Measurements from ENCODE around the gene SLC28A2. TPM values are rescaled to one million over a fixed set of nuclear protein-coding genes. Genes with fewer than 3 reads are reported as not detected.
"Not testable (repeated sequence)": the region's sequence is repeated elsewhere in the genome, so short reads cannot be mapped to it uniquely, and the experiment has no call there.

Gene SLC28A2
- polyA plus RNA-seq, 1 donor (not counting 4 experiments of a cell fraction or from before 2014, with no cell fraction given): not detected

DNA sequence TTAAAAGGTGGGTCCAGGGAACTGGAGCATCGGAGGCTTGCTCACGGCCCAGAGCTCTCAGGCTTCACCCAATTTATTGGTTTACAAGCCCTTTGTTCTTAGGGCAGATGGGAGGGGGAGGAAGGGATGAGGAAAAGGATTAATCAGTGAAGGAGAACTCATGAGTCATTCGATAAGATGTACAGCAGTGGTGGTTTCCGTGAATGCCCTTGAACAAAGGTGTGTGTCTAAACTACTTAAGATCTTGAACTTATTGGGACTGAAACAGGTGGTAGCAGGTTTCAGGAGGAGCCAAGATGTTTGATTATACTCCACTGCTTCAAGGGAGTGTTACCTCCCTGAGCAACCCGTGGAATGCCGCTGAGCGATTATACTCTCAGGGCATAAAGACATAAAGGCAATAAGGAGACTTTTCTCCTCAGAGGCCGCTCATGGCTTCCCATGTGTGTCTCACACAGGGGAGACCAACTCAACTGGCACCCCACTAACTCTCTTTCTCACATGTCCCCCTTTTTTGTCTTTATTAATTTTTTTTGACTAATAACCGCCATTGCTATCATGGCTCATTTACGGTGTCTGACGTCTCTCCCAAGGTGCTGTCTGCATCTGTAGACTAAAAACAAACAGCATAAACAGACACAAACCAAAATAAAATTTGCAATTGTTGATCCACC is 17.3 kb upstream of the SLC28A2 start:
- TF ChIP-seq EZH2 (IDR thresholded peaks at IDR 0.05; ENCODE audit: low read length): no peak
- TF ChIP-seq, protein P1, sequence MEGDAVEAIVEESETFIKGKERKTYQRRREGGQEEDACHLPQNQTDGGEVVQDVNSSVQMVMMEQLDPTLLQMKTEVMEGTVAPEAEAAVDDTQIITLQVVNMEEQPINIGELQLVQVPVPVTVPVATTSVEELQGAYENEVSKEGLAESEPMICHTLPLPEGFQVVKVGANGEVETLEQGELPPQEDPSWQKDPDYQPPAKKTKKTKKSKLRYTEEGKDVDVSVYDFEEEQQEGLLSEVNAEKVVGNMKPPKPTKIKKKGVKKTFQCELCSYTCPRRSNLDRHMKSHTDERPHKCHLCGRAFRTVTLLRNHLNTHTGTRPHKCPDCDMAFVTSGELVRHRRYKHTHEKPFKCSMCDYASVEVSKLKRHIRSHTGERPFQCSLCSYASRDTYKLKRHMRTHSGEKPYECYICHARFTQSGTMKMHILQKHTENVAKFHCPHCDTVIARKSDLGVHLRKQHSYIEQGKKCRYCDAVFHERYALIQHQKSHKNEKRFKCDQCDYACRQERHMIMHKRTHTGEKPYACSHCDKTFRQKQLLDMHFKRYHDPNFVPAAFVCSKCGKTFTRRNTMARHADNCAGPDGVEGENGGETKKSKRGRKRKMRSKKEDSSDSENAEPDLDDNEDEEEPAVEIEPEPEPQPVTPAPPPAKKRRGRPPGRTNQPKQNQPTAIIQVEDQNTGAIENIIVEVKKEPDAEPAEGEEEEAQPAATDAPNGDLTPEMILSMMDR (optimal IDR thresholded peaks at IDR 0.05 in 1 of 3, IDR thresholded peaks at IDR 0.05 in 1 of 3, conservative IDR thresholded peaks at IDR 0.05 in 1 of 3; ENCODE audit: extremely low read depth in 1 of 3, insufficient read depth in 2 of 3, low read length in 3 of 3): no peak
- no peaks in the 10 kb centered on the region for H3K27me3 ChIP-seq (ENCODE audit: control insufficient read depth, extremely low read depth, insufficient read depth, low read length)
- no peaks in the 10 kb centered on the region for H3K9me1 ChIP-seq (ENCODE audit: control insufficient read depth, extremely low read depth, insufficient read depth, low read length)
- H2AFZ ChIP-seq (ENCODE audit: control insufficient read depth, low read length): no peak overlapping the region
- no peaks in the 10 kb centered on the region for H3K79me2 ChIP-seq (ENCODE audit: control insufficient read depth, insufficient read depth, low read length)
- H3K36me3 ChIP-seq (ENCODE audit: control insufficient read depth in 2 of 2, extremely low read depth in 1 of 2, insufficient read depth in 2 of 2, low read length in 2 of 2): no peaks in the 10 kb centered on the region
- H3K9me3 ChIP-seq (ENCODE audit: control insufficient read depth, low read depth, low read length): peaks cover 2% of the 10 kb centered on the region
- no peak for DNase-seq (ENCODE audit: low read depth, low spot score)
- no peak overlapping the region for H3K4me2 ChIP-seq (ENCODE audit: control insufficient read depth, extremely low read depth, insufficient read depth, low read depth, low read length)
- no peak overlapping the region for H3K4me3 ChIP-seq (ENCODE audit: control insufficient read depth in 2 of 3, extremely low read depth in 1 of 3, insufficient read depth in 2 of 3, low read depth in 1 of 3, low read length in 3 of 3)
- H3K9ac ChIP-seq (ENCODE audit: control insufficient read depth, extremely low read depth, insufficient read depth, low read length): no peak overlapping the region
- dilution Hi-C loops (cut with MboI; ENCODE audit: extremely low pct_ligation_motif_present, low sequenced_read_pairs): no loop called here
- H4K20me1 ChIP-seq (ENCODE audit: control insufficient read depth, extremely low read depth, insufficient read depth, low read length): no peaks in the 10 kb centered on the region
- no peak for FAIRE-seq
- H3K27ac ChIP-seq (ENCODE audit: control insufficient read depth, insufficient read depth, low read length): no peak overlapping the region
- H3K4me1 ChIP-seq (ENCODE audit: control insufficient read depth, extremely low read depth, insufficient read depth, low read length): no peaks in the 10 kb centered on the region

DNA sequence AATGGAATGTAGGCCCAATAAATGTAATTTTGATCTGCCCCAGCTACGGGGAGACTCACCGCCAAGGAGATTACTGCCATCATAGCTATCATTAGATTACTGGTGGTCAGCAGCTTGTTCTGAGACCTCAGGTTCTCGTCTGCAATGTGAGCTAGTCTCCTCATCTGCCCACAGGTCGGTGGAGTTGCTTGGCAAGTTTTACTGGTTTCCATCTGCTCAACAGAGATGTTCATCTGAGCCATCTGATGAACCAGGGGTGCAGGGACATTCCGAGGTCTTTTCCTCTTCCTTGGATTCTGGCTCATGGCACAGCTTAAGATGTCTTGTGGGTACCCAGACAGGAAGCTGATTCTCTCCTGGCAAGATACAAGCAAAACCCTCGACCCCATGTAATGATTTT is 15.2 kb upstream of the SLC28A2 start:
- H3K9me3 ChIP-seq (ENCODE audit: control insufficient read depth, low read depth, low read length); H2AFZ ChIP-seq (ENCODE audit: control insufficient read depth, low read length); H3K27ac ChIP-seq (ENCODE audit: control insufficient read depth, insufficient read depth, low read length); H3K36me3 ChIP-seq (ENCODE audit: control insufficient read depth in 2 of 2, extremely low read depth in 1 of 2, insufficient read depth in 2 of 2, low read length in 2 of 2); H3K4me2 ChIP-seq (ENCODE audit: control insufficient read depth, extremely low read depth, insufficient read depth, low read depth, low read length); H3K4me1 ChIP-seq (ENCODE audit: control insufficient read depth, extremely low read depth, insufficient read depth, low read length); H3K9me1 ChIP-seq (ENCODE audit: control insufficient read depth, extremely low read depth, insufficient read depth, low read length); H3K9ac ChIP-seq (ENCODE audit: control insufficient read depth, extremely low read depth, insufficient read depth, low read length); DNase-seq (ENCODE audit: low read depth, low spot score); H4K20me1 ChIP-seq (ENCODE audit: control insufficient read depth, extremely low read depth, insufficient read depth, low read length); FAIRE-seq; H3K79me2 ChIP-seq (ENCODE audit: control insufficient read depth, insufficient read depth, low read length); dilution Hi-C loops (cut with MboI; ENCODE audit: extremely low pct_ligation_motif_present, low sequenced_read_pairs); H3K4me3 ChIP-seq (ENCODE audit: control insufficient read depth in 2 of 3, extremely low read depth in 1 of 3, insufficient read depth in 2 of 3, low read depth in 1 of 3, low read length in 3 of 3); H3K27me3 ChIP-seq (ENCODE audit: control insufficient read depth, extremely low read depth, insufficient read depth, low read length): not testable (repeated sequence)

DNA sequence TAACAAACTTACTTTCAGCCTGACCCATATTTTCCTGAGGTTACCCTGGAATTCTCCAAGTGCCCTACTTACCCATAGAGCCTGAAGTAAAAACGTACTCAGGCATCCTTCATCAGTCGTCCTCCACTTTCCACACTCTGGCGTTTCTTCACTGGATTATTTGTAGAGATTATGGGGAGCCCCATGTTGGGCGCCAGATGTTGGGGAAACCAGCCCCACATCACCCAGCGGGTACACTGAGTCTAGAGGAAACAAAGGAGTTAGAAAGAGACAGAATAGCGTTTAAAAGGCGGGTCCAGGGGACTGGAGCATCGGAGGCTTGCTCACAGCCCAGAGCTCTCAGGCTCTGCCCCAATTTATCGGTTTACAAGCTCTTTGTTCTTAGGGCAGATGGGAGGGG is 9.7 kb upstream of the SLC28A2 start:
- Histone ChIP-seq H4K20me1 (ENCODE audit: control insufficient read depth, extremely low read depth, insufficient read depth, low read length) (no peaks in the 10 kb centered on the region), H3K9me1 (ENCODE audit: control insufficient read depth, extremely low read depth, insufficient read depth, low read length) (no peaks in the 10 kb centered on the region), H3K36me3 (ENCODE audit: control insufficient read depth in 2 of 2, extremely low read depth in 1 of 2, insufficient read depth in 2 of 2, low read length in 2 of 2) (no peaks in the 10 kb centered on the region), H2AFZ (ENCODE audit: control insufficient read depth, low read length) (no peak overlapping the region), H3K9me3 (ENCODE audit: control insufficient read depth, low read depth, low read length) (peaks cover 2% of the 10 kb centered on the region), H3K9ac (ENCODE audit: control insufficient read depth, extremely low read depth, insufficient read depth, low read length) (no peak overlapping the region), H3K27me3 (ENCODE audit: control insufficient read depth, extremely low read depth, insufficient read depth, low read length) (no peaks in the 10 kb centered on the region), H3K79me2 (ENCODE audit: control insufficient read depth, insufficient read depth, low read length) (no peaks in the 10 kb centered on the region), H3K4me3 (ENCODE audit: control insufficient read depth in 2 of 3, extremely low read depth in 1 of 3, insufficient read depth in 2 of 3, low read depth in 1 of 3, low read length in 3 of 3) (no peak overlapping the region), H3K27ac (ENCODE audit: control insufficient read depth, insufficient read depth, low read length) (no peak overlapping the region), H3K4me2 (ENCODE audit: control insufficient read depth, extremely low read depth, insufficient read depth, low read depth, low read length) (no peak overlapping the region), H3K4me1 (ENCODE audit: control insufficient read depth, extremely low read depth, insufficient read depth, low read length) (no peaks in the 10 kb centered on the region)
- FAIRE-seq: no peak
- dilution Hi-C loops (cut with MboI; ENCODE audit: extremely low pct_ligation_motif_present, low sequenced_read_pairs): no loop called here
- DNase-seq (ENCODE audit: low read depth, low spot score): no peak
- no peak for TF ChIP-seq EZH2 (IDR thresholded peaks at IDR 0.05; ENCODE audit: low read length)
- TF ChIP-seq, protein P1 (optimal IDR thresholded peaks at IDR 0.05 in 1 of 3, IDR thresholded peaks at IDR 0.05 in 1 of 3, conservative IDR thresholded peaks at IDR 0.05 in 1 of 3; ENCODE audit: extremely low read depth in 1 of 3, insufficient read depth in 2 of 3, low read length in 3 of 3): no peak
